A673 (cell line): ENCODE measurements around the gene TTC7B.

Experiments used
- EZH2 ChIP-seq: fragments of 200-600 bp; sonication (generic); IDR thresholded peaks from 2 replicates; pipeline ENCODE4 v1.6.1; 2017; ENCODE audit warnings: borderline replicate concordance, low read depth, mild to moderate bottlenecking, mixed read lengths, antibody characterized with exemption, low read length; ENCODE audit not compliant: poor library complexity, severe bottlenecking
- TF ChIP-seq, protein P1 (sequence below): fragments of 300-800, 200-600 bp; sonication (generic); conservative IDR thresholded peaks from 2 replicates; pipeline ENCODE4 v1.5.1; 2017; ENCODE audit warnings: low read depth, mild to moderate bottlenecking, antibody characterized with exemption, low read length, moderate library complexity, mixed read lengths

DNA sequence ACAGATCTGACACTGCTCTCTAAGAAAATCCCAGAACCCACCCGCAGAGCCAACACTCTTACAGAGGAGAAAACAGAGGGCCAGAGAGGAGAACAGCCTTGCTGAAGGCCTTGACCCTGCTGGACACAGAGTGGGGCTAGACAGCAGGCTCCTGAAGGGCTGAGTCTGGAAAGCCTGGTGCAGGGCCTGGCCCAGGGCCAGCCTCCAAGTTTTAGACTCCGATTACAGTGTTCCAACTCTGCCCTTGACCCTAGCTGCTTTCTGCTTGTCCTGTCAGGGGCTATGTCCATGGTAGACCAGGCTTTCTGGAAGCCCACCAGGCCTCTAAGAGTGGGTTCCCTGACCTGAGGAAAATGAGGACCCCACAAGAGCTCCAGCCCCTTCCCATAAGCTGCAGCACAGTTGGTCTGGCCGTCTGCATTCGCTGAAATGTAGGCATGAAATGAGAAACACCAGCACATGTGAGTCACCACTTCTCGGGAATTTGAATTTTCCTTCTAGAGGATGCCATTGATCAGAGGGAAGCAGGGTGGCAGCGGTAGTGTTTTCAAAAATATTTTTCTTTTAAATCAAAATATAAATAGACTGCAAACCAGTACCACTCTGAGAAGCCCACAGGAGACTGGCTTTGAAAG lies 265.0 kb downstream of the TTC7B start:
- TF ChIP-seq EZH2, result no peak
- TF ChIP-seq, protein P1, sequence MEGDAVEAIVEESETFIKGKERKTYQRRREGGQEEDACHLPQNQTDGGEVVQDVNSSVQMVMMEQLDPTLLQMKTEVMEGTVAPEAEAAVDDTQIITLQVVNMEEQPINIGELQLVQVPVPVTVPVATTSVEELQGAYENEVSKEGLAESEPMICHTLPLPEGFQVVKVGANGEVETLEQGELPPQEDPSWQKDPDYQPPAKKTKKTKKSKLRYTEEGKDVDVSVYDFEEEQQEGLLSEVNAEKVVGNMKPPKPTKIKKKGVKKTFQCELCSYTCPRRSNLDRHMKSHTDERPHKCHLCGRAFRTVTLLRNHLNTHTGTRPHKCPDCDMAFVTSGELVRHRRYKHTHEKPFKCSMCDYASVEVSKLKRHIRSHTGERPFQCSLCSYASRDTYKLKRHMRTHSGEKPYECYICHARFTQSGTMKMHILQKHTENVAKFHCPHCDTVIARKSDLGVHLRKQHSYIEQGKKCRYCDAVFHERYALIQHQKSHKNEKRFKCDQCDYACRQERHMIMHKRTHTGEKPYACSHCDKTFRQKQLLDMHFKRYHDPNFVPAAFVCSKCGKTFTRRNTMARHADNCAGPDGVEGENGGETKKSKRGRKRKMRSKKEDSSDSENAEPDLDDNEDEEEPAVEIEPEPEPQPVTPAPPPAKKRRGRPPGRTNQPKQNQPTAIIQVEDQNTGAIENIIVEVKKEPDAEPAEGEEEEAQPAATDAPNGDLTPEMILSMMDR, result no peak
